A673 (cell line): ENCODE measurements around the gene LYZL6. TPM values are rescaled to one million over a fixed set of nuclear protein-coding genes. Genes with fewer than 3 reads are reported as not detected.

Experiments used
- Bru-seq: library from RNA; stranded (reverse); fragments of 400-500 nt; gene quantifications from one replicate; lab custom pipeline; 2021; lab: Mats Ljungman, UMichigan
- BruChase-seq, 2 experiments: library from RNA; stranded (reverse); fragments of 400-500 nt; gene quantifications; one replicate each; lab custom pipeline; 2021; lab: Mats Ljungman, UMichigan
- BruUV-seq: library from RNA; stranded (reverse); fragments of 400-500 nt; replicated peaks from 2 replicates; lab custom pipeline; 2021; lab: Mats Ljungman, UMichigan
- CTCF ChIA-PET: fragments of 300-600 bp; sonication (Branson Sonifier 250); formaldehyde crosslinking; loops from one replicate; lab custom pipeline; 2022; ENCODE audit warnings: antibody characterized with exemption; lab: Charles Lee
- POLR2A ChIA-PET: fragments of 300-600 bp; sonication (Branson Sonifier 250); formaldehyde crosslinking; loops from one replicate; lab custom pipeline; 2022; ENCODE audit warnings: antibody characterized with exemption; ENCODE audit not compliant: low non-redundant PET; lab: Charles Lee
- DNase-seq: peaks from one replicate; pipeline ENCODE4 v3.0.0-alpha.2; 2015; ENCODE audit warnings: low spot score
- H3K27ac ChIP-seq: fragments of 200-600 bp; sonication (generic); 2 replicates; pipeline ENCODE4 v1.5.1; 2016; ENCODE audit warnings: mixed run types, low read depth, mild to moderate bottlenecking, mixed read lengths, antibody characterized with exemption, low read length; ENCODE audit not compliant: poor library complexity, severe bottlenecking
- H3K27me3 ChIP-seq: fragments of 200-600 bp; sonication (generic); replicated peaks from 2 replicates; pipeline ENCODE4 v1.6.1; 2017; ENCODE audit warnings: mixed run types, low read depth, mild to moderate bottlenecking, mixed read lengths, antibody characterized with exemption, low read length; ENCODE audit not compliant: insufficient read depth, poor library complexity
- H3K36me3 ChIP-seq: fragments of 200-600 bp; sonication (generic); 2 replicates; pipeline ENCODE4 v1.6.1; 2016; ENCODE audit warnings: mixed run types, mild to moderate bottlenecking, mixed read lengths, antibody characterized with exemption, low read length; ENCODE audit not compliant: insufficient read depth, poor library complexity, severe bottlenecking
- H3K4me1 ChIP-seq: fragments of 200-600 bp; sonication (generic); 2 replicates; pipeline ENCODE4 v1.6.1; 2017; ENCODE audit warnings: mixed run types, mild to moderate bottlenecking, mixed read lengths, antibody characterized with exemption, low read length; ENCODE audit not compliant: insufficient read depth, poor library complexity, severe bottlenecking
- H3K4me3 ChIP-seq: fragments of 200-600 bp; sonication (generic); 2 replicates; pipeline ENCODE4 v1.5.1; 2016; ENCODE audit warnings: low read depth, mixed run types, mild to moderate bottlenecking, mixed read lengths, low read length; ENCODE audit not compliant: poor library complexity, severe bottlenecking
- H3K9me3 ChIP-seq: fragments of 200-600 bp; sonication (generic); 2 replicates; pipeline ENCODE4 v1.6.1; 2016; ENCODE audit warnings: mixed run types, low read depth, mild to moderate bottlenecking, mixed read lengths, antibody characterized with exemption, low read length; ENCODE audit not compliant: poor library complexity, severe bottlenecking
- EZH2 ChIP-seq: fragments of 200-600 bp; sonication (generic); IDR thresholded peaks from 2 replicates; pipeline ENCODE4 v1.6.1; 2017; ENCODE audit warnings: borderline replicate concordance, low read depth, mild to moderate bottlenecking, mixed read lengths, antibody characterized with exemption, low read length; ENCODE audit not compliant: poor library complexity, severe bottlenecking
- intact Hi-C: fragments of 100-400 bp; cut with micrococcal nuclease; formaldehyde crosslinking; loops from one replicate; pipeline ENCODE4 v1.10.0; 2022; ENCODE audit not compliant: unreplicated experiment
- long read RNA-seq: library from polyadenylated mRNA; stranded (forward); transcript quantifications from one replicate; pipeline ENCODE4 v2.0.0, GENCODE V29; 2022
- total RNA-seq: library from RNA; stranded (reverse); gene quantifications from 2 replicates; pipeline ENCODE4 v1.2.3, GENCODE V29; 2021
- TF ChIP-seq, protein P1 (sequence below): fragments of 300-800, 200-600 bp; sonication (generic); conservative IDR thresholded peaks from 2 replicates; pipeline ENCODE4 v1.5.1; 2017; ENCODE audit warnings: low read depth, mild to moderate bottlenecking, antibody characterized with exemption, low read length, moderate library complexity, mixed read lengths

The LYZL6 gene, protein sequence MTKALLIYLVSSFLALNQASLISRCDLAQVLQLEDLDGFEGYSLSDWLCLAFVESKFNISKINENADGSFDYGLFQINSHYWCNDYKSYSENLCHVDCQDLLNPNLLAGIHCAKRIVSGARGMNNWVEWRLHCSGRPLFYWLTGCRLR
- total RNA-seq (not detected in 2 replicates), Bru-seq, nascent RNA (not detected), BruChase-seq, experiment 1, labeled RNA remaining after a 2-hour chase (not detected), BruChase-seq, experiment 2, labeled RNA remaining after a 6-hour chase (not detected)
- long read RNA-seq: 0 reads

DNA sequence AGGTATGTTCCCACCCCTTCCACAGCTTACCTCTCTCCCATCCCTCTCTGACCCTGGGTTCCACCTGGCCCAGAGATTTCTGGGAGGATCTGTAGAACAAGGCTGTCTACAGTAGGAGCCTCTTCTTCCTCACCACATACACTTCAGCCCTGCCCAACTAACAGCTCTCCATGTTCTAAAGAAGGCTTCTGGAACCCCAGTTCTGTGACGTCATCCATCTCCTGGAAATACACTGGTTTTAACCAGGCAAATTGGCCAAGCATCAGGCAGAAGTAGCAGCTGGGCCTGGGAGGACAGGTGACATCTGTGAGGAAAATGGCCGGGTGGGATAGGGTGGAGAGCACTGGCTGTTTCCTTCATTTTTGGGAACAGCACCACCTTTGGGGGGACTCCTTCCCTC is at the start of gene LYZL6:
Gene LYZL6, minus strand, starts transcription at position 177 of the 400 bp plus-strand sequence. CDS start 4,357 bp downstream, outside the sequence.
- BruUV-seq: no TSS peak
- DNase-seq: no peak
- TF ChIP-seq, protein P1, sequence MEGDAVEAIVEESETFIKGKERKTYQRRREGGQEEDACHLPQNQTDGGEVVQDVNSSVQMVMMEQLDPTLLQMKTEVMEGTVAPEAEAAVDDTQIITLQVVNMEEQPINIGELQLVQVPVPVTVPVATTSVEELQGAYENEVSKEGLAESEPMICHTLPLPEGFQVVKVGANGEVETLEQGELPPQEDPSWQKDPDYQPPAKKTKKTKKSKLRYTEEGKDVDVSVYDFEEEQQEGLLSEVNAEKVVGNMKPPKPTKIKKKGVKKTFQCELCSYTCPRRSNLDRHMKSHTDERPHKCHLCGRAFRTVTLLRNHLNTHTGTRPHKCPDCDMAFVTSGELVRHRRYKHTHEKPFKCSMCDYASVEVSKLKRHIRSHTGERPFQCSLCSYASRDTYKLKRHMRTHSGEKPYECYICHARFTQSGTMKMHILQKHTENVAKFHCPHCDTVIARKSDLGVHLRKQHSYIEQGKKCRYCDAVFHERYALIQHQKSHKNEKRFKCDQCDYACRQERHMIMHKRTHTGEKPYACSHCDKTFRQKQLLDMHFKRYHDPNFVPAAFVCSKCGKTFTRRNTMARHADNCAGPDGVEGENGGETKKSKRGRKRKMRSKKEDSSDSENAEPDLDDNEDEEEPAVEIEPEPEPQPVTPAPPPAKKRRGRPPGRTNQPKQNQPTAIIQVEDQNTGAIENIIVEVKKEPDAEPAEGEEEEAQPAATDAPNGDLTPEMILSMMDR: no peak
- TF ChIP-seq EZH2: no peak
- Histone ChIP-seq H3K27ac (no peak within 1 kb of the TSS), H3K27me3 (no peaks in the 10 kb centered on the region), H3K36me3 (no peaks in the 10 kb centered on the region), H3K4me3 (no peak within 1 kb of the TSS), H3K4me1 (no peaks in the 10 kb centered on the region), H3K9me3 (no peaks in the 10 kb centered on the region)
- intact Hi-C loops: no loop called here
- ChIA-PET POLR2A (no interaction called here), CTCF (no interaction called here)

DNA sequence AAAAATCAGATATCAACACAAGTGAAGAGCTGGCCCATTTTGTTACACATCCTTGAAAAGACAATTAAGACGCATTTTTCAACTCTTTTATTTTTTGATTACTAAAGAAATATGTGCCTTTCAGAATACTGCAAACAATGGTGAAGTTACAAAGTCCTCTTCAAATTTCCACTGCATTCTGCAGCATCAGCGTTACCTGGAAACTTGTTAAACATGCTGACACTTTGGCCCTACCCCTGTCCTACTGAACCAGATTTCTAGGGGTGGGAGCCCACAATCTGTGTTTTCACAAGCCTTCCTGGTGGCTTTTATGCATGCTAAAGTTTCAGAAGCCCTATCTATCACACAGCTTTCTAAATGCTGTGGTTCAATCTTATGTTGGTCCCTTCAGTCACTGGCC is 47.6 kb upstream of the LYZL6 start:
- no TSS peak for BruUV-seq

DNA sequence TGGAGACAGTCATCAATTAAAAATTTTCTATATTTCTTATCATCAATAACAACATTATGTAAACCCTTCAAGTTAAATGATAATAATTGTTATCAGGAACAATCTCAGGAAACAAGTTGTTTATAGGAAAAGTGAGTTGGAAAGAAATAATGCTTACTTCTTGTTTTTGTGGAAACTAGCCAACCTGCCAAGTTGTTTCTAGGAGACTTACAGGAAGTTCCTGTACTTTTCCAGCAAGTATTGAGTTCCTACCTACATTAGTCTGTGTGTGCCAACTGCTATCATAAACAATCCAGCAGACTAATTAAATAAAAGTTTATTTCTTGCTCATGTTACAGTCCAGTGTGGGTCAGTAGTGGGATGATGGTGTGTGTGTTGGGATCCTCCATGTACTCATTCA is 44.7 kb upstream of the LYZL6 start:
- H3K9me3 ChIP-seq: no peaks in the 10 kb centered on the region
- TF ChIP-seq, protein P1: no peak
- TF ChIP-seq EZH2: no peak
- H3K4me3 ChIP-seq: no peak overlapping the region
- no peaks in the 10 kb centered on the region for H3K36me3 ChIP-seq
- CTCF ChIA-PET: no interaction called here
- no peak for DNase-seq
- no TSS peak for BruUV-seq
- POLR2A ChIA-PET: no interaction called here
- intact Hi-C loops: no loop called here
- H3K27me3 ChIP-seq: no peaks in the 10 kb centered on the region
- no peak overlapping the region for H3K27ac ChIP-seq
- H3K4me1 ChIP-seq: no peaks in the 10 kb centered on the region

More for the DNA sequence above, 47.6 kb upstream of the LYZL6 start:
- intact Hi-C loops: no loop called here
- TF ChIP-seq, protein P1: no peak
- TF ChIP-seq EZH2: no peak
- no peaks in the 10 kb centered on the region for H3K9me3 ChIP-seq
- no peaks in the 10 kb centered on the region for H3K27me3 ChIP-seq
- H3K27ac ChIP-seq: no peak overlapping the region
- no peaks in the 10 kb centered on the region for H3K4me1 ChIP-seq
- ChIA-PET POLR2A (interaction anchor here (0.7 kb wide), 1 partner anchor 136 kb away, joined by 3 read pairs; no protein-coding TSS in a partner anchor), CTCF (no interaction called here)
- H3K4me3 ChIP-seq: no peak overlapping the region
- DNase-seq: no peak
- H3K36me3 ChIP-seq: no peaks in the 10 kb centered on the region
